HG03196 (cell line): ENCODE data around the gene DMWD.
"Not testable (repeated sequence)": the region's sequence is repeated elsewhere in the genome, so short reads cannot be mapped to it uniquely, and the experiment has no call there.

Source experiments
- ATAC-seq: cut with Tn5 transposase; IDR thresholded peaks from one replicate; pipeline ENCODE4 v1.9.1; 2021; ENCODE audit not compliant: unreplicated experiment

Gene DMWD

DNA sequence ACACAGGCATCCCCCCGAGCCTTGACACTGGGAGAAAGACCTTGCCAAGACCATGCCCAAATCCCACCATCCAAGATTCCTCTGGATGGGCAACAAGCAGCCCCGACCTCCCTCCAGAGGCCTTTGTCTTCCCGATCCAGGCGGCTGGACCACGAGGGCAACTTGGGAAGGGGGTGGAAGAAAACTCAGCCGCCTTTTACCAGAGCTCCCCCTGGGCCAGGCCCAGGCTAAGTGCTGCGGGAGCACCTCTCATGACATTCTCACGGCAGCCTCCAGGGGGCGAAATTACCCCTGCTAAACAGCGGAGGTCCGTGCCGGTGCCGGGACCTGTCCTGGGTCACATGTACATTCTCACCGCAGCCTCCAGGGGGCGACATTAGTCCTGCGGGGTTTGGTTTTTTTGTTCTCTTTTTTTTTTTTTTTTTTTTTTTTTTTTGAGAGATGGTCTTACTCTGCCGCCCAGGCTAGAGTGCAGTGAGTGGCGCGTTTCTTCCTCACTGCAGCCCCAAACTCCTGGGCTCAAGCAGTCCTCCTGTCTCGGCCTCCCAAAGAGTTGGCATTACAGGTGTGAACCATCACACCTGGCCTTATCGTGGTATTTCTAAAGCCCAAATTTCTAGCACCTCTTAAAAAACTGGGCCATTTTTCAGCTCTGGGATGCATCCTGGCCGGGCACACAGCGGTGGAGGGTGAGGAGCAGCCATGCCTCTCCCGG lies 24.5 kb upstream of the DMWD start:
- peak; percentile 66 for ATAC-seq

DNA sequence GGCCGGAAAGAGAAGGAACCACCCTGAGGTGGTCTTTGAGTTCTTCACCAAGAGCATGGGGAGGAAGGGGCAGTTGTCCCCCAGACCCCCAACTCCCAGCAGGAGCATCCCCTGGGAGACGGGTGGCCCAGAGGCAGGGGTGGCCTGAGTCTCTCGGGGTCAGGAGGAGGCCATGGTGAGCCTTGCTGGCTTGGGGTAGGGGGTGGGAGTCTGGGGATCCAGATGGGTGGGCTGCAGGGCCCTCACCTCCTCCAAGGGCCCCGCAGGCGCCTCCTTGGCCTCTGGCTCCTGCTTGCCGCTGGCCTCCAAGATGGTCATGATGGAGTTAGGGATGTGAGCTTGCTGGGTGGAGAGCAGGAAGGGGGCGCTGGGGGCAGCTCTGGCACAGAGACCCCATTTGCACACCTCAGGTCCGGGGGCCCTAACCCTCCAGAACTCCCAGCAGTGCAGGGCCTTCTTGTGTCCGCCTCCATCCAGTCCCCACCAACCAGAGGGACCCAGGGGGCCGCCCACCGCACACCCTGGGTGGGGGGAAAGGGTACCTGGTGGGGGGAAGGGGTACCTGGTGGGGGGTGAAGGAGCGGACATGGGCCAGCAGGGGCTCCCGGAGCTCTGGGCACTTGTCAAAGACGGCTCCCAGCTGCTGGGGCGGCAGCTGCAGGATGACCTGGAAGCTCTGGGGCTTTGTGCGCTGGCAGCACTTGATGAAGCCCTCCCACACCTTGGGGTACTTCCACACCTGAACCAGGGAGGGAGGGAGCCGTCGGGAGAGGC lies 23.8 kb upstream of the DMWD start:
- ATAC-seq, result no peak

DNA sequence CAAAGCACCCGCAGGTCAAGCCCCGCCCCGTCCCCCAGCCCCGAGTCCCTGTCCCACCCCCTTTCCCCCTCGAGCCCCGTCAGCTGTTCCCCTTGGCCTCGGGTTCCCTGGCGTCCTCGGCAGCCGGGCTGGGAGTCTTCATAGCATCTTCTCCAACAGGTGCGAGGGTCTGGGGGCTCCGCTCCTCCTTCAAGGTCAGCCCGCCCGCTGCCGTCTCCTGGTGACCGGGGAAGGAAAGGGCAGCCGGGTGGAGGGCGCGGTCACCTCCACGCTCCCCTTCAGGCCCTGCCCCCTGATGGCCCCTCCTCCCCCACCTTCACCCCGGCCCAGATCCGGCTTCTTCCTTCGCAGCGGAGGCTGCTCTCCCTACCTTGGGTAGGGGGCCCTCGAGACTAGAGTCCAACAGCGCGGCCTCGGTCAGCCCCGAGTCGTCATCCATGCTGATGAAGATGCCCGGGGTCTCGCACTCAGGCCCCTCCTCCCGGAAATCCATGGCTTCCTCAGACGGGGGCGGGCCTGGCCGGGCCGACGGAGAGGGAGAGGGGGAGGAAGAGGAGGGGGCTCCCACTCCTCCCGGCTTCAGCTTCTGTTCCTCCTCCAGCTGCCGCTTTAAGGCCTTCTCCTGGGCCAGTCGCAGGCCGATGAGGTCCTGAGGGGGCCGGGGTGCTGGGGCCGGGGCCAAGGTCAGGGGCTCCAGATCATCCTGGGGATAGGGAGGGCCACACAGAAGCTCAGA lies 23.0 kb upstream of the DMWD start:
- ATAC-seq, result no peak

DNA sequence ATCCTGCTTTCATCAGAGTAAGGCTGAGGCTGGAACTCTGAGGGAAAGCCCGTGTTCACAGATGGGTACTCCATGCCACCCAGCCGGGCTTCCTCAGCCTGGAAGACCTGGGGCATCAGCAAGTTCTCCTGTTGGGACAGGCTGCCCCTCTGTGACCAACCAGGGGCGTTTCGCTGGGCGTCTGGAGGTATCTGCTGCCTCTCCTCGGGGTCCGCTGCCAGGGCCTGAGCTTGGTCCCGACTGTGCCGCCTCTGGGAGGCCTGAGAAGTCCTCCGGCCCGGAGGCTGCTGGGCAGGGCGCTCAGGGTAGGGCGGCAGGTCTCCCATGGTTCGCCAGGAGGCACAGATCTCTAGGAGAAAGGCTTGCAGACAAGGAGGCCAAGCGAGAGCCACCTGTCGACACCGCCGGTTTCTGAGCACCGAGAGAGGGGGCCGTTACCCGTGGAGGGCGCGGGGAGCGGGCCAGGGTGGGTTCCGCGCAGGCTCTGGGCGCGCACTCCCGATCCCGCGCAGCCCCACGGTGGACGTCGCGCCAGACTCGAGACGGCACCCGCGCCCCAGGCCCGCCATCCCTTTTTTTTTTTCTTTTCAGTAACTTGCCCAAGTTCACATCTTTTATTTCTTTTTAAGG lies 22.3 kb upstream of the DMWD start, which contains the start of gene RSPH6A:
Gene RSPH6A (minus strand): TSS at position 458 of the 630 bp plus-strand sequence. CDS start 132 bp downstream, at position 326.
- ATAC-seq, result no peak

DNA sequence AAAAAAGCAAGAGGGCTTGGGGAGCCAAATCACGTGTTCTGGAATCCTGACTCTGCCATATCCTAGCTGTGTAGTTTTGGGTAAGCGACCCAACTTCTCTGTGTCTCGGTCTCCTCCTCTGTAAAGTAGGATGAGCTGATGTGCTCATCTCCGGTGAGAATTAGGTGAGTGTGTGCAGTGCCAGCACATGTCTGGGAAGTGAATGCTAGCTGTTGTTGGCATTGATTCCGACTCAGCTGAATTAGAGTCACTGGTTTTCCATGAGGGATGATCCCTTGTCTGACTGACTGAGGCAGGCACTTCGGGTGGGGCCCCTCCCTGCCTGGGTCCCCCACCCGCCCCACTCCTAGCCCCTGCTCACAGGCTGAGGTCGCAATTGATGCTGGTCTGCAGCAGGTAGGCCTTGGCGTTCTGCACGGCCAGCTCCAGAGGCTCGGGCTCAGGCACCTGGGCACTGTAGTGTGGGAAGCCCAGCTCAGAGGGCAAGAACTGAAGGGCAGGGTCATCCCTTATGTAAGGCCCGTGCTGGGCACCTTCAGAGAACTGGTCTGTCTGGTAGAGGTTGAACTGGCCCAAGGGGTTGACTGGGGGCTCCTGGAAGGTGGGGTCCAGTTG lies 21.6 kb upstream of the DMWD start:
- ATAC-seq, result no peak

DNA sequence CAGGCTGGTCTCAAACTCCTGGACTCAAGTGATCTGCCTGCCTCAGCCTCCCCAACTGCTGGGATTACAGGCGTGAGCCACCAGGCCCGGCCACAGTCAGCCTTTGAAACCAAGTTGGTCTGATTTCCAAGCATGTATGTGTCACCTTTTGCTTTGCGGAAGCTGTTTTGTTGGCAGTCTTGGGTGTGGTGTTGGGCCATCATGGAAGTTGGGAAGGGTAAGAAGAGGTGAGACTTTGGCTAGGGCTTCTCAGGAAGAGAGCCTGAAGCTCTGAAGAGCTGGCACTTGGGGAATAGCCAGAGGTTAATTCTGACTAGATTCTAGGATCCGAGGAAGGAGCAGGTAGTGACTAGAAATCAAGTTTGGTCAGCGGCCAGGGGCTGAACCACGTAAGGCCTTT lies 19.7 kb upstream of the DMWD start:
- no peak for ATAC-seq

DNA sequence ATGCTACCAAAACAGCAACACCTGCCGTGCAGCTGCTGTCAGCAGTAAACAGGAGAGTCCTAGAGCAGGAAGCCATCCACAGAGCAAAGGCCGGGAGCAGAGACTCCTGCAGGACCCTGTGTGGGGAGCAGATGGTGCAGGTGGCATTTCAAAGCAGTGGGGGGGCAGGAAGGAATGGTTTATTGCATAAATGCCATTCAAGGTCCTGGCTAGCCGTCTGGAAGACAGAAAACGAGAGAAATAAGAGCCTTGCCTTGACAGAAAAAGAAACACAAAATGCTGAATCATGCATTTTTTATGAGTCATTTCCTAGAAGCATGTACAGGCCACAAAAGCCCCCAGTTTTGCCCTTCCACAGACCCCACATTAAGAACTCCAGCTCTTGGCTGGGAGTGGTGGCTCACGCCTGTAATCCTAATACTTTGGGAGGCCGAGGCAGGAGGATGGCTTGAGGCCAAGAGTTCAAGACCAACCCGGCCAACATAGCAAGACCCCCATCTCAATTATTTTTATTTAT lies 17.1 kb upstream of the DMWD start:
- no peak for ATAC-seq

DNA sequence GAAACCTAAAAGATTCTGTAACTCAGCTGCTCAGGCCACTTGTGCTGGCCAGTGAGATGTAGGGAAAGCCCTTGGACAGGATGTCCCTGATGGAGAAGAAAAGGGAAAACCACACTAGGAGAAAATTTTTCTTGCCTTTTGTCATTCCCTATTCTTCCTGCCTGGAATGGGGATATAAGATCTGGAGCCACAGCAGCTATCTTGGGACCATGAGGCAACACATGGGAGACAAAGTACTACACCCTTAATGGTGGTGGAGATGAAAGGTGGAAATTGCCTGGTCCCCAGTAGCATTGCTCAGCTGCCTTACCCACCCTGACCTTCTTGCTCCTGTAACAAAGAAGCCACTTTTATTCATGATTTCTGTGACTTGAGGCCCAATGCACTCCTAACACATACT lies 13.1 kb upstream of the DMWD start:
- no peak for ATAC-seq

DNA sequence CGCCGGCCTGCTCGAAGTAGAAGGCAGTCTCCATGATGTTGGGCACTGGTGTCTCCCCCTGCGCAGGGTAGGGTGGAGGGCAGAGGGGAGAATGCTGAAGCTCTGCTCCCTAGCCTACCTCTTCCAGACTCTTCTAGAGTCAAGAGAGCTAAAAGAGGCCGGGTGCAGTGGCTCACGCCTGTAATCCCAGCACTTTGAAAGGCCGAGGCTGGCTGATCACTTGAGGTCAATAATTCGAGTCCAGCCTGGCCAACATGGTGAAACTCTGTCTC lies 12.2 kb upstream of the DMWD start:
- no peak for ATAC-seq

DNA sequence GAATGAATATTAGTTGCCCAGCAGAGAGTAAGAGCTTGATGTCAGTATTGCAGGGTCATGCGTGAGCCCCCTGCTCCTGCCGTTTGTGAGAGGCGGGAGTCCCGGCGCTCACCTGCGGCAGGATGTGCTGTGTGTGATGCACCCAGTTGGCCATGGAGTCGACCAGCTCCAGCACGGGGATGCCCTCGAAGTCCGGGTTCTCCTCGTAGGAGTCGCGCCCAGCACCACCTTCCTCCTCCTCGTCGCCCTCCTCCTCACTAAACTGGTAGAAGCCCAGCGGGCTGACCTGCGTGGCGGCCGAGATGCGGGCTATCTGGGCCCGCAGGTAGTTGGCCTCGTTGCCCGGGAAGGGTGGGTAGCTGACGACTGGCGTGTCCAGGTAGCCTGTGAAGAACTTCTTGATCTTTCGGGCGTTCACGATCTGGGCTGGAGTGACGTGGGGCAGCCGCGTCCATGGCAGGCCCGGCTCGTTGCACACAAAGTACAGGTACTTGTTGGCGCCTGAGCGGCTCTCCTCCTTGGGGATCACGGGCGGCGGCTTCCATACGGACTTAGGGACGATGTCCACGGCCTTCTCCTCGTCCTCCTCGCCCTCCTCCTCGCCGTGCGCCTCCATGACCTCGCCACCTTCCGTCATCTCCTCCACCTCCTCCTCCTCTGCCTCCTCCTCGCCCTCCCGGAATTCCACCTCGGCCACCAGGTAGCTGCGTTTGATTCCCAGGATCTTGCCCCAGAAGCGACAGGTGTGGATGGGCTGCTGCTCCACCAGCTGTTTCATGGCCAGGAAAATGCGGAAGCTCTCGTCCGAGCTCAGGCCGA lies 11.7 kb upstream of the DMWD start:
- no peak for ATAC-seq

DNA sequence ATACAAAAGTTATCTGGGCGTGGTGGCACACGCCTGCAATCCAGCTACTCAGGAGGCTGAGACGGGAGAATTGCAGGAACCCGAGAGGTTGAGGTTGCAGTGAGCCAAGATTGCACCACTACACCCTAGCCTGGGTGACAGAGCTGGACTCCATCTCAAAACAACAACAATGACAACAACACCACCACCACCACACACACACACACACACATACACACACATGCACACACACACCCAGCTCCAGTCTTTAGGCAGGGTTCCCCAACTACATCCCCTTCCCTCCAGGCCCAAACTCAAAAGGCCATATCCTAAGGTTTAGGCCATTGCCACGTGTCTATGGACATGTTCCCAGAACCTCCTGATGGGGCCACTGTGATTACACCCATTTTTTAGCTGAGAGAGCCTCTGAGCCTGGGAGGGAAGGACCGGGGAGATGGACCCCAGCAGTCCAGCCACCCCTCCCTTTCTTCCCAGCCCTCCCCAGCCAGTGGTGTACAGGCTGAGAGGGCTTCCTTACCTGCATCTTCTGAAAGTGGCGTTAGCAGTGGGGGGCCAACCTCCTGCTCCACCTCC lies 9.0 kb upstream of the DMWD start:
- no peak for ATAC-seq

DNA sequence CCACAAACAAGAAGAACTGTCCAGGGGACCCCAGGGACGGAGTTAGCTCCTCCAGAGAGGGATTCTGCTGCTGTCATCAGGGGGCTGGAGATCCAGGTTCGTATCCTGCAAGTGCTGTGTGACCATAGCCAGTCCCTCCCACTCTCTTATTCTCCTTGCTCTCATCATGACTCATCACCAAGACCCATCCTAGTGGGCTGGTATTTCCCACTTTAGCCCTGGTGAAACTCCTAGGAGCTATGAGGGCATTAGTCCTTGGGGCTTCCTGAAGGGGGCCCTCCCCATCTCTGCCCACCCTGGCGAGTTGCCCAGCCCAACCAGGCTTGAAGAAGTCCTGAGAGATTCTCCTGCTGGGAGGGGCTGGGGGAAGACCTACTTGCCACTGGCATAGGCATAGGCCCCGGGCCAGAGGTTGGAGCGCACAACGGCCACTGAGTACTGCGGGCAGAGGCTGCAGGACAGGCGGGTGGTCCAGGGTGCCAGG lies 7.5 kb upstream of the DMWD start:
- no peak for ATAC-seq

DNA sequence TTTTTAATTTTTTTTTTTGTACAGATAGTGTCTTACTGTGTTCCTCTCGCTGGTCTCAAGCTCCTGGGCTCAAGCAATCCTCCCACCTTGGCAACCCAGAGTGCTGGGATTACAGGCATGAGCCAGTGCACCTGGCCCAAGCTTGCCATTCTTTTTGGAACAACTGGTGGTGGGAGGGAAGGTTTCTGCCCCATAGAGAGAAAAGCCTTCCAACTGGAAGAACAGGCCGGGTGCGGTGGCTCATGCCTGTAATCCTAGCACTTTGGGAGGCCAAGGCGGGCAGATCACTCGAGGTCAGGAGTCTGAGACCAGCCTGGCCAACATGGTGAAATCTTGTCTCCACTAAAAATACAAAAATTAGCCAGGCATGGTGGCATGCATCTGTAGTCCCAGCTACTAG lies 6.9 kb upstream of the DMWD start:
- not testable (repeated sequence) for ATAC-seq

DNA sequence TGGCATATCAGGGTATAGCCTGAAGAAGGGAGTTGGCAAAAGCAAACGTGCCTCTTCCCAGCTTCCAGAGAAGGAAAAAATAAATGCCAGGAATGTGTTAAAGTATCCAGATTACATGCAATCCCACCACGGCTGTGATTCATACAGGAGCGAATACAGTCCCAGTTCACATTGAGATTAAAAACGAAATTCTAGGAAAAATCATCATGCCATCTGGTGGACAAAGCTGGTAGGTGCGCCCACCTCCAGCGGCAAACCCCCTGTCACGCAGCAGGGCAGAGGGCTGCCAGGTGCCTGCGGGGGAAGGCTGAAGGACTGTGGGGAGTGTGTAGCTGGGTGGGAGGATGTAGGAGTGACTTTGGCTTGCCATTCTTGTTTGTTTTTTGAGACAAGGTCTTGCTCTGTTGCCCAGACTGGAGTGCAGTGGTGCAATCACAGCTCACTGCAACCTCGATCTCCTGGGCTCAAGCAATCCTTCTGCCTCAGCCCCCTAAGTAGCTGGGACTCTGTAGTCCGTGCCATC lies 6.4 kb upstream of the DMWD start:
- peak; percentile 61 for ATAC-seq

DNA sequence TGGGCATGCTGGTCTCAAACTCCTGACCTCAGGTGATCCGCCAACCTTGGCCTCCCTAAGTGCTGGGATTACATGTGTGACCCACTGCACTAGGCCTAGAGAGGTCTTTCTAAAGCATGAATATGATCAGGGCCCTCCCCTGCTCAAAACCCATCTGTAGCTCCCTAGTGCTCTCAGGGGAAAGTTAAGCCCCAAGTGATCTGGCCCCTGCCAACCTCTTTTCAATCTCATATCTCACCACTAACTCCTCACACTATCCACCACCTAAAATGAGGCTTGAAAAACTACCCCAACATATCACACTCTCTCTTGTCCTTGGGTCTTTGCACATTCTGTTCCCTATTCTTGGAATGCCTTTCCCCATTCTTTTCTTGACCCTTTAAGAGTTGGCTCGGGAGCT lies 2.0 kb upstream of the DMWD start:
- no peak for ATAC-seq

DNA sequence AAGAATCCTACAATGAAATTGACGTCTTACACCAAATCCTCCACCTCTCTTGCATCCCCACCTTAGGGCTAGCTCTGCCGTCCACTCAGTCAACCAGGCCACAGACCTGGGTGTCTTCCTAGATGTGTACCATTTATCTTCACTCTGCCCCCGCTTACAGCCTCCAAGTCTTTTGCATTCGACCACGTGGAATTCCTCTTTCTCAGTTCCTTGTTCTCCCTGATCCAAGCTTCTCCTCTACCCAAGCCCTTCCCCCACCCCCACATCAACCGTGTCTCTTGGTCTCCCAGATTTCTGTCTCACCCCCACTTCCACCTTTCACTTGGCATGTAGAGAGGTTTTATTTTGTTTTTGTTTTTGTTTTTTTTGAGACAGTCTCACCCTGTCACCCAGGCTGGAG lies 1.2 kb upstream of the DMWD start:
- ATAC-seq, result no peak

DNA sequence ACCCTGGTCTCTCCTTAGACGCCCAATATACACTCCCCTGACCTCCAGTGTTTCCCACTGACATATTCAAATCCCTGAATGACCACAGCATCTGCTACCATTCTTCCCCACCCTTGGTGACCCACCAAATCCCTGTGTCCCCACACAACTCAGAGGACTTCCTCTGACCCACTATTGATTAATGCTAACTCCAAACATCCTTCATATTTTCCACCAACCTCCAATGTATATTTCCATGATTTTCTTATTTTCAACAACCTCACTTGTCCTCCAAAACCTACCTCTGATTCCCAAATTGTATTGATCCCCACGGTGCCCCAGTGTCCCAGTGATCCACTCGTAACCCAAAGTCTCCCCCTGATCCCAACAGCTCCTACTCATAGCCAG lies 526 bp upstream of the DMWD start:
- no peak for ATAC-seq

DNA sequence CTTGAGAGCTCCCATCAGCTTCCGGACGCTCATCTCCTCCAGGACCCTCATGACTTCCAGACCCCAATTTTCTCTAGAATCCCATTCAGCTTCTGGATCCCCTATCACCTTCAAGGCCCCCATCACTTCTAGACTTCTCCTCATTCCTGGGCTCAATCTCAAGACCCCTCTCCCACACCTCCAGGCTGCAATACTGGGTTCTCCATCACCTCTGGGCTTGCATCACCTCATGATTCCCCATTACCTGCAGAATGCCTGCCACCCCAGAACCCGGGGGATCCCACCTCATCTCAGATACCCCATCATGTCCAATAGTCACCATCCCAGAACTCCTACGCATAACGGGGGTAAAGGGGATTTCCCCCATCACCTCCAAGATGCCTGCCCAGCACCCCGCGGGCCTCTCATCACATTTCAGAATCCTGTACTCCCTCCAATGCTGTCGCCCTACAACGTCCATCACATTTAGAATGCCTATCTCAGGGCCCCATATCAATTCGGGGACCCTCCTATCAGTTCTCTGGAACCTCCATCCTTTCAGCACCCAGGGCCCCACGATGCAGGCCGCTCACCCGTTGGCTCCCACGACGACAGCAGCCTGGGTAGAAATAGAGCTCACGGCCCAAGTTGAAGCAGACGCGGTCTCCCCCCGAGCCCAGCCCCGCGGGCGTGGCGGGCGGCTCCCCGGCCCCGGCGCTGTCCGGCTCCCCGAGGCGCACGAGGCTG lies 738 bp downstream of the DMWD start:
- ATAC-seq, result peak; percentile 17

DNA sequence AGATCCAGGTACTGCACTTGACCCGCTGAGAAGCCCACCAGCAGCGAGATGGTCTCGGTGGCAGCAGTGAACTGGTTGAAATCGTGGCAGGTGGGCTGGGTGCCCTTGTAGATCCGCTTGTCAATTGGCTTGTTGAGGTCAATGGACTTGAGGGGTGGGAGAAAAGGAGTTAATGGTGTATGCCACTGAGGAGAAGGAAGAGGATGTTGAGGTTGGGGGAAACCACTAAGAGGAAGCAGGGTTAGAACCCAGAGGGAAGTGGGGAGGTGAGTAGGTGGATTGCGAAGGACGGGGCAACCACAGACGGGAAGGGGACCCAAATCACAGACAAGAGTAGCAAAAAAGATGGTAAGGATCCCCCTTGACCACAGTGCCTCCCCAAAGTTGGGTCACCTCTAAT lies 1.7 kb downstream of the DMWD start:
- ATAC-seq, result no peak
